H1 (cell line): Measurements from ENCODE around the gene CISD2. TPM values are rescaled to one million over a fixed set of nuclear protein-coding genes. Genes with fewer than 3 reads are reported as not detected.
"Not testable (repeated sequence)": the region's sequence is repeated elsewhere in the genome, so short reads cannot be mapped to it uniquely, and the experiment has no call there.

Experiments
- CTCF ChIA-PET: fragments of 300-600 bp; sonication (Branson Sonifier 250); formaldehyde crosslinking; loops from one replicate; lab custom pipeline; 2021; ENCODE audit not compliant: partially characterized antibody; lab: Charles Lee
- POLR2A ChIA-PET: fragments of 300-600 bp; sonication (Branson Sonifier 250); formaldehyde crosslinking; loops from one replicate; lab custom pipeline; 2021; ENCODE audit warnings: inconsistent platforms; ENCODE audit not compliant: partially characterized antibody; lab: Charles Lee
- DNase-seq, 2 experiments: peaks; one replicate each; pipeline versions ENCODE4 v3.0.0 to v3.0.0-alpha.2; 2010 to 2022; ENCODE audit warnings: low spot score in 2 of 2, low read depth in 1 of 2, mixed read lengths in 1 of 2
- FAIRE-seq: peaks from 2 replicates; lab custom pipeline; 2011; peaks lifted over from hg19 to GRCh38; lab: Jason Lieb, UNC
- H2AFZ ChIP-seq: 2 replicates; pipeline ENCODE4 v1.8.1; 2012; ENCODE audit warnings: low read length, inconsistent platforms
- H2AK5ac ChIP-seq: 2 replicates; pipeline ENCODE4 v1.6.1; 2013; ENCODE audit warnings: low read depth, low read length
- H2BK120ac ChIP-seq: replicated peaks from 2 replicates; pipeline ENCODE3; 2013; ENCODE audit warnings: low read depth, low read length, inconsistent platforms
- H2BK12ac ChIP-seq: 2 replicates; pipeline ENCODE4 v1.6.1; 2013; ENCODE audit warnings: low read depth, low read length
- H2BK15ac ChIP-seq: 2 replicates; pipeline ENCODE4 v1.6.1; 2013; ENCODE audit warnings: low read length
- H2BK20ac ChIP-seq: 2 replicates; pipeline ENCODE4 v1.6.1; 2013; ENCODE audit warnings: low read length
- H2BK5ac ChIP-seq: 2 replicates; pipeline ENCODE4 v1.6.1; 2013; ENCODE audit warnings: low read depth, low read length
- H3K14ac ChIP-seq: 2 replicates; pipeline ENCODE4 v1.6.1; 2013; ENCODE audit warnings: inconsistent platforms; ENCODE audit not compliant: insufficient read length
- H3K18ac ChIP-seq: 2 replicates; pipeline ENCODE4 v1.6.1; 2013; ENCODE audit warnings: low read length; ENCODE audit errors: extremely low read depth
- H3K23ac ChIP-seq: 2 replicates; pipeline ENCODE4 v1.6.1; 2013; ENCODE audit warnings: inconsistent platforms; ENCODE audit not compliant: insufficient read length
- H3K23me2 ChIP-seq: 2 replicates; pipeline ENCODE4 v1.6.1; 2013; ENCODE audit warnings: low read depth, low read length
- H3K27ac ChIP-seq: 2 replicates; pipeline ENCODE4 v1.6.1; 2011; ENCODE audit warnings: low read depth, low read length, inconsistent platforms
- H3K27me3 ChIP-seq, 4 experiments: replicated peaks in 1 of 4; 1 replicate in 1 of 4; 2 replicates in 3 of 4; pipeline versions ENCODE4 v1.6.1 to v1.8.1; 2011 to 2013; ENCODE audit warnings: low read length in 3 of 4, mild to moderate bottlenecking in 3 of 4, inconsistent platforms in 2 of 4, mixed read lengths in 2 of 4, moderate library complexity in 1 of 4; ENCODE audit not compliant: control insufficient read depth in 3 of 4, insufficient read depth in 3 of 4; ENCODE audit errors: extremely low read depth in 1 of 4
- H3K36me3 ChIP-seq, 4 experiments: 2 replicates each; pipeline versions ENCODE4 v1.6.1 to v1.8.1; 2011 to 2013; ENCODE audit warnings: mild to moderate bottlenecking in 4 of 4, low read length in 3 of 4, moderate library complexity in 2 of 4, control low read depth in 1 of 4, inconsistent platforms in 1 of 4; ENCODE audit not compliant: insufficient read depth in 4 of 4, control insufficient read depth in 2 of 4
- H3K4ac ChIP-seq: replicated peaks from 2 replicates; pipeline ENCODE3; 2013; ENCODE audit warnings: low read length, low read depth, mixed read lengths, inconsistent platforms; ENCODE audit not compliant: insufficient read length
- H3K4me1 ChIP-seq, 4 experiments: replicated peaks in 1 of 4; 1 replicate in 1 of 4; 2 replicates in 3 of 4; pipeline versions ENCODE4 v1.6.1 to v1.8.1; 2011 to 2013; ENCODE audit warnings: low read length in 3 of 4, inconsistent platforms in 2 of 4, mixed read lengths in 1 of 4; ENCODE audit not compliant: insufficient read depth in 4 of 4, control insufficient read depth in 3 of 4
- H3K4me2 ChIP-seq, 2 experiments: 2 replicates each; pipeline versions ENCODE4 v1.6.1 to v1.8.1; 2011 to 2013; ENCODE audit warnings: low read depth in 2 of 2, low read length in 2 of 2, control low read depth in 1 of 2, inconsistent platforms in 1 of 2, mild to moderate bottlenecking in 1 of 2; ENCODE audit not compliant: insufficient read depth in 1 of 2
- H3K4me3 ChIP-seq, 4 experiments: fragments of 200-600, 300-600 bp in 1 of 4; sonication (generic), shearing (Covaris generic), sonication (Bioruptor Twin) in 1 of 4; 2 replicates each; pipeline versions ENCODE4 v1.5.1 to v1.8.1; 2011 to 2016; ENCODE audit warnings: low read length in 4 of 4, low read depth in 3 of 4, control low read depth in 2 of 4, inconsistent platforms in 2 of 4, mild to moderate bottlenecking in 2 of 4, mixed read lengths in 1 of 4, moderate library complexity in 1 of 4; ENCODE audit not compliant: insufficient read depth in 2 of 4; ENCODE audit errors: extremely low read depth in 1 of 4
- H3K56ac ChIP-seq: replicated peaks from 2 replicates; pipeline ENCODE3; 2013; ENCODE audit warnings: low read depth, mild to moderate bottlenecking, mixed read lengths, low read length, inconsistent platforms; ENCODE audit not compliant: insufficient read length
- H3K79me1 ChIP-seq: 2 replicates; pipeline ENCODE4 v1.6.1; 2013; ENCODE audit warnings: low read depth, low read length, control low read depth
- H3K79me2 ChIP-seq, 2 experiments: 2 replicates each; pipeline versions ENCODE4 v1.6.1 to v1.8.1; 2012 to 2013; ENCODE audit warnings: low read length in 2 of 2, mild to moderate bottlenecking in 2 of 2, inconsistent platforms in 1 of 2; ENCODE audit not compliant: insufficient read depth in 2 of 2, control insufficient read depth in 1 of 2
- H3K9ac ChIP-seq, 4 experiments: replicated peaks in 1 of 4; 1 replicate in 1 of 4; 2 replicates in 3 of 4; pipeline versions ENCODE4 v1.6.1 to v1.8.1; 2011 to 2013; ENCODE audit warnings: low read depth in 3 of 4, low read length in 3 of 4, control low read depth in 2 of 4, mild to moderate bottlenecking in 2 of 4, moderate library complexity in 2 of 4, inconsistent platforms in 1 of 4; ENCODE audit errors: extremely low read depth in 1 of 4
- H3K9me3 ChIP-seq, 2 experiments: 2 replicates each; pipeline versions ENCODE4 v1.6.1 to v1.8.1; 2012 to 2013; ENCODE audit warnings: mild to moderate bottlenecking in 2 of 2, moderate library complexity in 2 of 2, control low read depth in 1 of 2, inconsistent platforms in 1 of 2, low read depth in 1 of 2, low read length in 1 of 2, mixed read lengths in 1 of 2; ENCODE audit not compliant: insufficient read depth in 2 of 2
- H4K20me1 ChIP-seq, 2 experiments: replicated peaks in 1 of 2; 2 replicates each; pipeline versions ENCODE3 to v1.8.1; 2011 to 2013; ENCODE audit warnings: inconsistent platforms in 2 of 2, low read length in 2 of 2, mild to moderate bottlenecking in 1 of 2; ENCODE audit not compliant: insufficient read depth in 2 of 2, control insufficient read depth in 1 of 2
- H4K5ac ChIP-seq: 2 replicates; pipeline ENCODE4 v1.6.1; 2013; ENCODE audit warnings: low read length, low read depth, mixed read lengths, inconsistent platforms; ENCODE audit not compliant: insufficient read length
- H4K8ac ChIP-seq: 2 replicates; pipeline ENCODE4 v1.8.0; 2013; ENCODE audit warnings: mild to moderate bottlenecking, moderate library complexity, low read length, inconsistent platforms; ENCODE audit not compliant: insufficient read depth; ENCODE audit errors: extremely low read depth
- H4K91ac ChIP-seq: replicated peaks from 2 replicates; pipeline ENCODE3; 2013; ENCODE audit warnings: low read length, mixed read lengths, inconsistent platforms; ENCODE audit not compliant: insufficient read length
- WGBS, 2 experiments: shearing (Covaris generic) in 1 of 2; methylation state at CpG; one replicate each; pipeline versions ENCODE4 v1.1.6 to v1.1.7; 2013 to 2015; ENCODE audit warnings: low lambda C conversion rate in 2 of 2, mixed read lengths in 2 of 2, inconsistent platforms in 1 of 2, low coverage in 1 of 2, missing lambda C conversion rate in 1 of 2; ENCODE audit not compliant: insufficient replicate concordance in 2 of 2, insufficient coverage in 1 of 2, insufficient read length in 1 of 2; ENCODE audit errors: extremely low coverage in 1 of 2, missing lambda C conversion rate in 1 of 2; 5-methylcytosine and 5-hydroxymethylcytosine counted together
- polyA plus RNA-seq, 7 experiments: library from polyadenylated mRNA; depleted of rRNA in 3 of 7; stranded (reverse) in 5 of 7; unstranded in 2 of 7; fragments of >200 nt in 5 of 7; fragments of 200-250 nt in 2 of 7; gene quantifications; 1 replicate in 5 of 7; 2 replicates in 1 of 7; 4 replicates in 1 of 7; pipeline versions ENCODE4 v1.2.1 to v1.2.3, GENCODE V29; 2011 to 2013; ENCODE audit warnings: missing spikeins in 2 of 7, mixed read lengths in 2 of 7
- total RNA-seq: library from RNA; stranded (reverse); fragmentation: NEBNext Ultra II Directional; extraction: Animal tissue kit (Norgen Biotek cat#: 25700); gene quantifications from 2 replicates; pipeline ENCODE4 v1.2.1, GENCODE V29; 2021

Gene CISD2
- total and polyA plus RNA-seq, 2 of the 8 experiments (the other 6 are each of a cell fraction or from before 2014, with no cell fraction given): 23.7 to 48.3 TPM

DNA sequence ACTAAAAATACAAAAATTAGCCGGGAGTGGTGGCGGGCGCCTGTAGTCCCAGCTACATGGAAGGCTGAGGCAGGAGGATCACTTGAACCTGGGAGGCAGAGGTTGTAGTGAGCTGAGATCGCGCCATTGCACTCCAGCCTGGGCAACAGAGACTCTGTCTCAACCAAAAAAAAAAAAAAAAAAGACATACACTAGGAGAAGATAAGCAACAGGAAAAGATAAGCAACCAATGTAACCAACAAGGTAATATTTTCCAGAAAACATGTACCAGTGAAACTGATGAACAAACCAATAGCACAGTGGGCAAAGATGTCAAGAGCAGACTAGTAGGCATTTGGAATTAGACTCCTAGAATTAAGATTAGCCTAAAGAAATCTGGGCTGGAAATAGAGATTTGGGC, 3.5 kb upstream of the CISD2 start:
- 93% methylated on average over 5 of the region's 5 CpGs; no CpG with 5 or more reads in 1 of the 2 experiments for WGBS, 2 experiments
- POLR2A ChIA-PET: interaction anchor here (5.4 kb wide), 1 partner anchor 39 kb away, joined by 127 read pairs; the partner anchor contains the start of gene UBE2D3
- not testable (repeated sequence) for H4K8ac ChIP-seq

More for the DNA sequence above, 3.5 kb upstream of the CISD2 start:
- CTCF ChIA-PET: interaction anchor here (0.6 kb wide), 1 partner anchor 10 kb away, joined by 3 read pairs; no protein-coding TSS in a partner anchor
- H2BK120ac ChIP-seq, H4K91ac ChIP-seq, H2AK5ac ChIP-seq, FAIRE-seq, H3K9me3 ChIP-seq, H3K23me2 ChIP-seq, H2BK15ac ChIP-seq, H3K4me3 ChIP-seq, H4K5ac ChIP-seq, DNase-seq, H3K27ac ChIP-seq, H3K9ac ChIP-seq, H2BK12ac ChIP-seq, H2AFZ ChIP-seq, H4K20me1 ChIP-seq, H3K56ac ChIP-seq, H3K79me1 ChIP-seq, H3K4ac ChIP-seq, H2BK5ac ChIP-seq, H2BK20ac ChIP-seq, H3K18ac ChIP-seq, H3K23ac ChIP-seq, H3K4me1 ChIP-seq, H3K14ac ChIP-seq, H3K4me2 ChIP-seq, H3K36me3 ChIP-seq, H3K27me3 ChIP-seq: not testable (repeated sequence)
- peaks cover 0 to 59% of the 10 kb centered on the region in 2 experiments; a peak in 2 of 4 replicates for H3K79me2 ChIP-seq
